ENCODE measurements around the gene ITGB4. TPM values are rescaled to one million over a fixed set of nuclear protein-coding genes. Genes with fewer than 3 reads are reported as not detected.

Gene ITGB4
- total and polyA plus RNA-seq, 2 experiments from 2014 or later, result 6.1 to 9.7 TPM

DNA sequence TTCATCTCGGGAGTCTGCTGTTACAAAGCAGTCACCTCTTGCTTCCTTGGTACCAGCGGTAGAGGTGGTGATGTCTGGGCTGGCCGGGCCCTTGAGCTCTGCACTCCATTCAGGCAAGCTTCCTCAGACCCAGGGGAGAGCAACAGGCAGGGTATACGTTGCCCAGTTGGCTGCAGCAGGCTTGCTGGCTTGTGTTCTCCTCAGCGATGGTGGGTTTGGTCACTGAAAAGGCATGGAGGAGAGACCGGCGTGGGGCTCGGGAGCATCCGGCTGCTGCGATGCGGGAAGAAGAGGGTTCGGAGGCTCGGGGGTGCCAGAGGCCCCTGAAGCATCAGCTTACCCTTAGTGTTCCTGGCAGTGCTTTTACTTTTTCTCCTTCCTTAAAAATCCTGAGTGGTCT lies 28.3 kb upstream of the ITGB4 start:
- Mint-ChIP-seq H3K36me3 (ENCODE audit: low read depth) (peaks cover 21% of the 10 kb centered on the region), H3K4me1 (peaks cover 24% of the 10 kb centered on the region), H3K4me3 (no peak overlapping the region), H3K27ac (no peak overlapping the region), H3K27me3 (ENCODE audit: insufficient read depth, low read depth, poor library complexity) (peaks cover 18% of the 10 kb centered on the region), H3K9me3 (no peaks in the 10 kb centered on the region)
- Histone ChIP-seq H3F3A (replicated peaks; ENCODE audit: low read depth) (no peaks in the 10 kb centered on the region), H2AFZ (no peak overlapping the region), H3K27me3 (ENCODE audit: insufficient read depth) (no peaks in the 10 kb centered on the region), H3K4me1 (ENCODE audit: insufficient read depth) (no peaks in the 10 kb centered on the region), H4K20me1 (replicated peaks; ENCODE audit: insufficient read depth) (peaks cover 10% of the 10 kb centered on the region), H3K36me3 (ENCODE audit: insufficient read depth) (no peaks in the 10 kb centered on the region; the same call in 1 of the 2 replicates), H3K4me2 (no peak overlapping the region), H3K27ac (ENCODE audit: low read depth) (no peak overlapping the region), H3K9me2 (ENCODE audit: insufficient read depth) (no peaks in the 10 kb centered on the region), H3K79me2 (replicated peaks; ENCODE audit: insufficient read depth) (peaks cover 39% of the 10 kb centered on the region), H3K4me3 (no peak overlapping the region)
- TF ChIP-seq EZH2 (IDR thresholded peaks at IDR 0.05; ENCODE audit: low read depth, unreplicated experiment) (no peak), CREB1 (CRISPR knock-in tag; IDR thresholded peaks at IDR 0.05; ENCODE audit: low read depth) (no peak), STAT1 (IDR thresholded peaks at IDR 0.05; ENCODE audit: unreplicated experiment) (no peak), EZH2phosphoT487 (IDR thresholded peaks at IDR 0.05; ENCODE audit: unreplicated experiment) (no peak), ZNF114 (CRISPR knock-in tag; IDR thresholded peaks at IDR 0.05) (no peak), NANOG (IDR thresholded peaks at IDR 0.05; ENCODE audit: borderline replicate concordance) (no peak), JUNB (IDR thresholded peaks at IDR 0.05; ENCODE audit: unreplicated experiment) (no peak), ETS1 (IDR thresholded peaks at IDR 0.05) (no peak), ZNF331 (CRISPR knock-in tag; IDR thresholded peaks at IDR 0.05; ENCODE audit: low read depth) (no peak), CTCF (conservative IDR thresholded peaks at IDR 0.05; ENCODE audit: low read depth in 2 of 2) (no peak), POLR2AphosphoS5 (IDR thresholded peaks at IDR 0.05; ENCODE audit: low read depth) (no peak)
- TF ChIP-seq, protein P1, sequence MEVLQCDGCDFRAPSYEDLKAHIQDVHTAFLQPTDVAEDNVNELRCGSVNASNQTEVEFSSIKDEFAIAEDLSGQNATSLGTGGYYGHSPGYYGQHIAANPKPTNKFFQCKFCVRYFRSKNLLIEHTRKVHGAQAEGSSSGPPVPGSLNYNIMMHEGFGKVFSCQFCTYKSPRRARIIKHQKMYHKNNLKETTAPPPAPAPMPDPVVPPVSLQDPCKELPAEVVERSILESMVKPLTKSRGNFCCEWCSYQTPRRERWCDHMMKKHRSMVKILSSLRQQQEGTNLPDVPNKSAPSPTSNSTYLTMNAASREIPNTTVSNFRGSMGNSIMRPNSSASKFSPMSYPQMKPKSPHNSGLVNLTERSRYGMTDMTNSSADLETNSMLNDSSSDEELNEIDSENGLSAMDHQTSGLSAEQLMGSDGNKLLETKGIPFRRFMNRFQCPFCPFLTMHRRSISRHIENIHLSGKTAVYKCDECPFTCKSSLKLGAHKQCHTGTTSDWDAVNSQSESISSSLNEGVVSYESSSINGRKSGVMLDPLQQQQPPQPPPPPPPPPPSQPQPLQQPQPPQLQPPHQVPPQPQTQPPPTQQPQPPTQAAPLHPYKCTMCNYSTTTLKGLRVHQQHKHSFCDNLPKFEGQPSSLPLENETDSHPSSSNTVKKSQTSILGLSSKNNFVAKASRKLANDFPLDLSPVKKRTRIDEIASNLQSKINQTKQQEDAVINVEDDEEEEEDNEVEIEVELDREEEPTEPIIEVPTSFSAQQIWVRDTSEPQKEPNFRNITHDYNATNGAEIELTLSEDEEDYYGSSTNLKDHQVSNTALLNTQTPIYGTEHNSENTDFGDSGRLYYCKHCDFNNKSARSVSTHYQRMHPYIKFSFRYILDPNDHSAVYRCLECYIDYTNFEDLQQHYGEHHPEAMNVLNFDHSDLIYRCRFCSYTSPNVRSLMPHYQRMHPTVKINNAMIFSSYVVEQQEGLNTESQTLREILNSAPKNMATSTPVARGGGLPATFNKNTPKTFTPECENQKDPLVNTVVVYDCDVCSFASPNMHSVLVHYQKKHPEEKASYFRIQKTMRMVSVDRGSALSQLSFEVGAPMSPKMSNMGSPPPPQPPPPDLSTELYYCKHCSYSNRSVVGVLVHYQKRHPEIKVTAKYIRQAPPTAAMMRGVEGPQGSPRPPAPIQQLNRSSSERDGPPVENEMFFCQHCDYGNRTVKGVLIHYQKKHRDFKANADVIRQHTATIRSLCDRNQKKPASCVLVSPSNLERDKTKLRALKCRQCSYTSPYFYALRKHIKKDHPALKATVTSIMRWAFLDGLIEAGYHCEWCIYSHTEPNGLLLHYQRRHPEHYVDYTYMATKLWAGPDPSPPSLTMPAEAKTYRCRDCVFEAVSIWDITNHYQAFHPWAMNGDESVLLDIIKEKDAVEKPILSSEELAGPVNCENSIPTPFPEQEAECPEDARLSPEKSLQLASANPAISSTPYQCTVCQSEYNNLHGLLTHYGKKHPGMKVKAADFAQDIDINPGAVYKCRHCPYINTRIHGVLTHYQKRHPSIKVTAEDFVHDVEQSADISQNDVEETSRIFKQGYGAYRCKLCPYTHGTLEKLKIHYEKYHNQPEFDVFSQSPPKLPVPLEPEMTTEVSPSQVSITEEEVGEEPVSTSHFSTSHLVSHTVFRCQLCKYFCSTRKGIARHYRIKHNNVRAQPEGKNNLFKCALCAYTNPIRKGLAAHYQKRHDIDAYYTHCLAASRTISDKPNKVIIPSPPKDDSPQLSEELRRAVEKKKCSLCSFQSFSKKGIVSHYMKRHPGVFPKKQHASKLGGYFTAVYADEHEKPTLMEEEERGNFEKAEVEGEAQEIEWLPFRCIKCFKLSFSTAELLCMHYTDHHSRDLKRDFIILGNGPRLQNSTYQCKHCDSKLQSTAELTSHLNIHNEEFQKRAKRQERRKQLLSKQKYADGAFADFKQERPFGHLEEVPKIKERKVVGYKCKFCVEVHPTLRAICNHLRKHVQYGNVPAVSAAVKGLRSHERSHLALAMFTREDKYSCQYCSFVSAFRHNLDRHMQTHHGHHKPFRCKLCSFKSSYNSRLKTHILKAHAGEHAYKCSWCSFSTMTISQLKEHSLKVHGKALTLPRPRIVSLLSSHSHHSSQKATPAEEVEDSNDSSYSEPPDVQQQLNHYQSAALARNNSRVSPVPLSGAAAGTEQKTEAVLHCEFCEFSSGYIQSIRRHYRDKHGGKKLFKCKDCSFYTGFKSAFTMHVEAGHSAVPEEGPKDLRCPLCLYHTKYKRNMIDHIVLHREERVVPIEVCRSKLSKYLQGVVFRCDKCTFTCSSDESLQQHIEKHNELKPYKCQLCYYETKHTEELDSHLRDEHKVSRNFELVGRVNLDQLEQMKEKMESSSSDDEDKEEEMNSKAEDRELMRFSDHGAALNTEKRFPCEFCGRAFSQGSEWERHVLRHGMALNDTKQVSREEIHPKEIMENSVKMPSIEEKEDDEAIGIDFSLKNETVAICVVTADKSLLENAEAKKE (CRISPR knock-in tag; IDR thresholded peaks at IDR 0.05), result no peak
- TF ChIP-seq, protein P2, sequence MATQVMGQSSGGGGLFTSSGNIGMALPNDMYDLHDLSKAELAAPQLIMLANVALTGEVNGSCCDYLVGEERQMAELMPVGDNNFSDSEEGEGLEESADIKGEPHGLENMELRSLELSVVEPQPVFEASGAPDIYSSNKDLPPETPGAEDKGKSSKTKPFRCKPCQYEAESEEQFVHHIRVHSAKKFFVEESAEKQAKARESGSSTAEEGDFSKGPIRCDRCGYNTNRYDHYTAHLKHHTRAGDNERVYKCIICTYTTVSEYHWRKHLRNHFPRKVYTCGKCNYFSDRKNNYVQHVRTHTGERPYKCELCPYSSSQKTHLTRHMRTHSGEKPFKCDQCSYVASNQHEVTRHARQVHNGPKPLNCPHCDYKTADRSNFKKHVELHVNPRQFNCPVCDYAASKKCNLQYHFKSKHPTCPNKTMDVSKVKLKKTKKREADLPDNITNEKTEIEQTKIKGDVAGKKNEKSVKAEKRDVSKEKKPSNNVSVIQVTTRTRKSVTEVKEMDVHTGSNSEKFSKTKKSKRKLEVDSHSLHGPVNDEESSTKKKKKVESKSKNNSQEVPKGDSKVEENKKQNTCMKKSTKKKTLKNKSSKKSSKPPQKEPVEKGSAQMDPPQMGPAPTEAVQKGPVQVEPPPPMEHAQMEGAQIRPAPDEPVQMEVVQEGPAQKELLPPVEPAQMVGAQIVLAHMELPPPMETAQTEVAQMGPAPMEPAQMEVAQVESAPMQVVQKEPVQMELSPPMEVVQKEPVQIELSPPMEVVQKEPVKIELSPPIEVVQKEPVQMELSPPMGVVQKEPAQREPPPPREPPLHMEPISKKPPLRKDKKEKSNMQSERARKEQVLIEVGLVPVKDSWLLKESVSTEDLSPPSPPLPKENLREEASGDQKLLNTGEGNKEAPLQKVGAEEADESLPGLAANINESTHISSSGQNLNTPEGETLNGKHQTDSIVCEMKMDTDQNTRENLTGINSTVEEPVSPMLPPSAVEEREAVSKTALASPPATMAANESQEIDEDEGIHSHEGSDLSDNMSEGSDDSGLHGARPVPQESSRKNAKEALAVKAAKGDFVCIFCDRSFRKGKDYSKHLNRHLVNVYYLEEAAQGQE (IDR thresholded peaks at IDR 0.05; ENCODE audit: unreplicated experiment), result no peak
- ATAC-seq, result no peak
- no peak for DNase-seq (ENCODE audit: low spot score)

Data from GM23338 (cell line).